Erythroblast (primary cell): Measurements from ENCODE around the gene PTPRM.

Experiments used
- GATA1 ChIP-seq: IDR thresholded peaks from 2 replicates; pipeline ENCODE4 v1.6.1; 2011; ENCODE audit warnings: low read depth, mild to moderate bottlenecking, control low read depth, low read length, moderate library complexity
- POLR2A ChIP-seq: IDR thresholded peaks from 2 replicates; pipeline ENCODE4 v1.6.1; 2011; ENCODE audit warnings: mild to moderate bottlenecking, low read length

DNA sequence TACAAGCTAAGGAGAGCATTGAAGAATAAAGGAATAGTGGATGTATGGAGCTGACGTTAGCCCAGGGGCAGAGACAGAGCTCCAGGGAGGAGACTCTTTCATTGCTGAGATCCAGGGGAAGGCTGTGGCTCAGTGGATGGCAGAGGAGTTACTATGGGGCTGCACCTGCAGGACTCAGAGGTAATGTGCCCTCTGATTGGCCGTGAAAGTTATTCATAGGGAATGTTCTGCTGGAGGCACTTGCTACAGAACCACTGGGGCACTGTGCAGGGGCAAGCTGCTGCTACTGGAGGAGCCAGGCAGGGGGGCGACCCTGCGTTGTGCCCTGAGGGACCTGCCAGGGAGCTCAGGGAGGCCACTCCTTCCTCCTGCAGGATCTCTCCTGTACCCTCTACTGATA, 199.2 kb downstream of the PTPRM start:
- TF ChIP-seq POLR2A (no peak), GATA1 (no peak)
